C4-2B (cell line): Measurements from ENCODE around the gene OR8H2.
"Not testable (repeated sequence)": the region's sequence is repeated elsewhere in the genome, so short reads cannot be mapped to it uniquely, and the experiment has no call there.

Experiments used
- H3K27ac ChIP-seq: fragments of 450-650 bp; 2 replicates; pipeline ENCODE4 v1.5.1; 2017
- ZFX ChIP-seq: fragments of 450-650 bp; IDR thresholded peaks from 2 replicates; pipeline ENCODE4 v1.6.1; 2017
- TF ChIP-seq, protein P1 (sequence below): fragments of 450-650 bp; conservative IDR thresholded peaks from 2 replicates; pipeline ENCODE4 v1.5.1; 2017; ENCODE audit warnings: mild to moderate bottlenecking

OR8H2 gene, protein sequence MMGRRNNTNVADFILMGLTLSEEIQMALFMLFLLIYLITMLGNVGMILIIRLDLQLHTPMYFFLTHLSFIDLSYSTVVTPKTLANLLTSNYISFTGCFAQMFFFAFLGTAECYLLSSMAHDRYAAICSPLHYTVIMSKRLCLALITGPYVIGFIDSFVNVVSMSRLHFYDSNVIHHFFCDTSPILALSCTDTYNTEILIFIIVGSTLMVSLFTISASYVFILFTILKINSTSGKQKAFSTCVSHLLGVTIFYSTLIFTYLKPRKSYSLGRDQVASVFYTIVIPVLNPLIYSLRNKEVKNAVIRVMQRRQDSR

DNA sequence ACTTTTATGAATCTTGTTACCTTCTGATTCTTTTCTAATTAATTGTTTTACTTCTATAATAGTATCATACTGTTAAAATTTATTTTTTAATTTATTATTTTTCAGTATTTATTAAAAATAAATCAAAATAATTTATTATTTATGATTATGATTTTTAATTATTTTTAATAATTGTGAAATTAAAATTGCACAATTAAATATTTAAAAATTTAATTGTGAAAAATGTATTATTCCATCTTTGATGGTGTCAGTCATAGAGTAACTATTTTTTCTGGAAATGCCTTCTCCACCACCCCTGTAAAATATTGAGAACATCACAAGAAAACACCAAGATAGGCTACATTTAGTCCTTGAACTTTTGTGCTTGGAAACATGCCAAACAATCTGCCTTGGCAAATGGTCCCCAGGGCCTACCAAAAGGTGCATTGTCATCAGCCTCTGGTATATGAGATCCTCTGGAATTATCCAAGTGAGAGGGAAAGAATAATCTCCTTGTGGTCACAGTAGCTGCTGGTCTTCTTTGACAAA is at the start of gene OR8H2:
Gene OR8H2 (plus strand): TSS at position 478 of the 528 bp plus-strand sequence. CDS start 1,356 bp downstream, outside the sequence.
- TF ChIP-seq, protein P1, sequence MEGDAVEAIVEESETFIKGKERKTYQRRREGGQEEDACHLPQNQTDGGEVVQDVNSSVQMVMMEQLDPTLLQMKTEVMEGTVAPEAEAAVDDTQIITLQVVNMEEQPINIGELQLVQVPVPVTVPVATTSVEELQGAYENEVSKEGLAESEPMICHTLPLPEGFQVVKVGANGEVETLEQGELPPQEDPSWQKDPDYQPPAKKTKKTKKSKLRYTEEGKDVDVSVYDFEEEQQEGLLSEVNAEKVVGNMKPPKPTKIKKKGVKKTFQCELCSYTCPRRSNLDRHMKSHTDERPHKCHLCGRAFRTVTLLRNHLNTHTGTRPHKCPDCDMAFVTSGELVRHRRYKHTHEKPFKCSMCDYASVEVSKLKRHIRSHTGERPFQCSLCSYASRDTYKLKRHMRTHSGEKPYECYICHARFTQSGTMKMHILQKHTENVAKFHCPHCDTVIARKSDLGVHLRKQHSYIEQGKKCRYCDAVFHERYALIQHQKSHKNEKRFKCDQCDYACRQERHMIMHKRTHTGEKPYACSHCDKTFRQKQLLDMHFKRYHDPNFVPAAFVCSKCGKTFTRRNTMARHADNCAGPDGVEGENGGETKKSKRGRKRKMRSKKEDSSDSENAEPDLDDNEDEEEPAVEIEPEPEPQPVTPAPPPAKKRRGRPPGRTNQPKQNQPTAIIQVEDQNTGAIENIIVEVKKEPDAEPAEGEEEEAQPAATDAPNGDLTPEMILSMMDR = no peak
- no peak for TF ChIP-seq ZFX
- H3K27ac ChIP-seq = no peak within 1 kb of the TSS

DNA sequence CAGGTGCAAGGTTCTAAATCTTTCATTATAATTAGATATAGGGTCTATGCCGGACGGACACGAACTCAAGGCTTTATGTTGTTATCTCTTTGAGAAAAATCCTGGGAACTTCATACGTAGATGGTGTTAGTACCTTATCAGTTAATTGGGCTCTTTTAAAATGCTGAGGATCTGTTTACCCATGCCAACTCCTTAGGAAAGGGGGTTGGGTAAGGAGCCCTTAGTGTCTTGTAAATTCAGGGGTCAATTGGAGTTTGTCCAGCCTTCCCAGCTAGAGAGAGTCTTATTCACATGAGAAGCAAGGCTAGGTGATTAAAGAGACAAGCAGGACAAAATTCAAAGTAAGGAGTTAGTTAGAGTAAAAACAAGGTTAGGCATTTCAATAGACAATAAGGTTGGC is 47.1 kb upstream of the OR8H2 start:
- H3K27ac ChIP-seq = not testable (repeated sequence)

DNA sequence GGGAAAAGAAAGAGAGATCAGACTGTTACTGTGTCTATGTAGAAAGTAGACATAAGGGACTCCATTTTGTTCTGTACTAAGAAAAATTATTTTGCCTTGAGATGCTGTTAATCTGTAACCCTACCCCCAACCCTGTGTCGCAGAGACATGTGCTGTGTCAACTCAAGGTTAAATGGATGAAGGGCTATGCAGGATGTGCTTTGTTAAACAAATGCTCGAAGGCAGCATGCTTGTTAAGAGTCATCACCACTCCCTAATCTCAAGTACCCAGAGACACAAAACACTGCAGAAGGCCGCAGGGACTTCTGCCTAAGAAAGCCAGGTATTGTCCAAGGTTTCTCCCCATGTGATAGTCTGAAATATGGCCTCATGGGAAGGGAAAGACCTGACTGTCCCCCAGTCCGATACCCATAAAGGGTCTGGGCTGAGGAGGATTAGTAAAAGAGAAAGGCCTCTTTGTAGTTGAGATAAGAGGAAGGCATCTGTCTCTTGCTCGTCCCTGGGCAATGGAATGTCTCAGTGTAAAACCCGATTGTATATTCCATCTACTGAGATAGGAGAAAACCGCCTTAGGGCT is 45.7 kb upstream of the OR8H2 start:
- not testable (repeated sequence) for H3K27ac ChIP-seq

DNA sequence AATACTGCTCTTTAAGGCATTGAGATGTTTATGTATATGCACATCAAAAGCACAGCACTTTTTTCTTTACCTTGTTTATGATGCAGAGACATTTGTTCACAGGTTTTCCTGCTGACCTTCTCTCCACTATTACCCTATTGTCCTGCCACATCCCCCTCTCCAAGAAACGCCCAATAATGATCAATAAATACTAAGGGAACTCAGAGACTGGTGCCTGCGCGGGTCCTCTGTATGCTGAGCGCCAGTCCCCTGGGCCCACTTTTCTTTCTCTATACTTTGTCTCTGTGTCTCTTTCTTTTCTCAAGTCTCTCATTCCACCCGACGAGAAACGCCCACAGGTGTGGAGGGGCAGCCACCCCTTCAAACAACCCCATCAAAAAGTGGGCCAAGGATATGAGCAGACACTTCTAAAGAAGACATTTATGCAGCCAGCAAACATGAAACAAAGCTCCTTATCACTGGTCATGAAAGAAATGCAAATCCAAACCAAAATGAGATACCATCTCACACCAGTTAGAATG is 45.2 kb upstream of the OR8H2 start:
- H3K27ac ChIP-seq = not testable (repeated sequence)

DNA sequence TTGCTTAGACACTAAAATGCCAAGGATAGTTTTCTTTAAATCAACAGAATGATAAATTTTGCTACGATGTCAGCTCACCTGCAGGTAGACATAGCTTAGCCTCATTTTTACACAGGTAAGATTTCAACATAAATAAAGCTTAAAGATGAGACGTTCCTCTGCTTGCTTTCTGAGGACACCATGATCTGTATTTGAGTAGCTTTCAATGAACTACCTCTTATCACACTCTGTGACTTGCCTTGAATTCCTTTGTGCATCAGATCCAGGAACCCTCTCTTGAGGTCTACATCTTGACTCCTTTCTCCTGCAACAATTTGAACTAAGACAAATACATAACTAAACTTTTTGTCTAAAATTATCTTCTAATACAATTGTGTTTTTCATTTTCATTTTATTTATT is 36.5 kb upstream of the OR8H2 start:
- no peak overlapping the region for H3K27ac ChIP-seq

DNA sequence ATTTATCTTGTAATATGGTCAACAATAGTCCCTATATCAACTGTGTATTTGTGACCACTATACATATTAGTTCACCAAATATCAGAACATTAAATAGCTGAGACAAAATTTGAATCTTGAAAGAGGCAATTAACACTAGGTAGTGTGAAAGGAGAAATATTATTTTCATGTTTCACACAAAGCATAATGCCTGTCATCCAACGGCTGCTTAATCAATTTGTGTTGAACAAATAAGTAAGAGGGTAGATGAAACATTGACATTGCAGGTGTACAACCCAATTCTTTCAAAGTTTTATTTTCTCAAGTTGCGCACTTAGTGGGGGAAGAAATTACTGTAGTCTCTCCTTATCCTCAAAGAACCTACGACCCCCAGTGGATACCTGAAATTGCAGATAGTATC is 13.8 kb upstream of the OR8H2 start:
- no peak for TF ChIP-seq ZFX
- TF ChIP-seq, protein P1 = peak; percentile 52
- no peak overlapping the region for H3K27ac ChIP-seq

More for the DNA sequence above, 36.5 kb upstream of the OR8H2 start:
- no peak for TF ChIP-seq ZFX
- TF ChIP-seq, protein P1 = no peak

DNA sequence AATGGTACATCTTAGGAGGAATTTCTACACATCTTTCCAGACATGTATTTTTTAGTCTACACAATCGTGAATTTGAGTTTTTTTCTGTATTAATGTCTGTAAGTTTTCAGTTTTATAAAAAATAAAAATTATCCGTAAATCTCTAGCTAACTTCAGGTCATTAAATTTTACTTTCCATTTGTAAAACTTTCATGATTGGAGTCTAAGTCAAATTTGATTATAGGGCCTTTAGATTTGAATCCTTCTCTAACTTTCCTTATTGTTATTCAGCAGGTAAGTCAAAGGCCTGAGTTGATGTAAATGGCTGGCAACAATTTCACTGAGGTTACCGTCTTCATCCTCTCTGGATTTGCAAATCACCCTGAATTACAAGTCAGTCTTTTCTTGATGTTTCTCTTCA is 10.5 kb upstream of the OR8H2 start, which contains the start of gene OR8I2:
Gene OR8I2 (plus strand): TSS at position 301 of the 400 bp plus-strand sequence. CDS start 0 bp downstream, at position 301.
- H3K27ac ChIP-seq = no peak within 1 kb of the TSS
- TF ChIP-seq, protein P1 = no peak
- TF ChIP-seq ZFX = no peak

DNA sequence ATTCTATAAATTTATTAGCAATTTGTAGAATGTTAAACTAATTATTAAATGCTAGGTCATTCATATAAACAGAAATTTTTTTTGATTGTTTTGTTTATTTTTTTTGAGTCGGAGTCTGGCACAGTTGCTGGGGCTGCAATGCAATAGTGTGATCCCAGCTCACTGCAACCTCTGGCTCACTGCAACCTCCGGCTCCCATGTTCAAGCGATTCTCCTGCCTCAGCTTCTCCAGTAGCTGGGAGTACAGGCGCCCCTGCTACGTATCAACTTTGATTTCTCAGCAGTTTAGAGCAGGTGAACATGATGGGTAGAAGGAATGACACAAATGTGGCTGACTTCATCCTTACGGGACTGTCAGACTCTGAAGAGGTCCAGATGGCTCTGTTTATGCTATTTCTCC is 18.6 kb downstream of the OR8H2 start, which contains the start of gene OR8H3:
Gene OR8H3 (plus strand): TSS at position 301 of the 400 bp plus-strand sequence. CDS start 0 bp downstream, at position 301.
- no peak for TF ChIP-seq ZFX
- TF ChIP-seq, protein P1 = no peak
- no peak within 1 kb of the TSS for H3K27ac ChIP-seq
